T-helper 1 cell treated with Interleukin-12 subunit alpha and Interleukin-12 subunit beta and Interleukin-4 antibody, amounts not matched to agents 30 μg/mL and 1 μg/mL, for 36 hours (primary cell): ENCODE results near the gene DEGS2.
A peak's percentile ranks its signal among the peaks of the same experiment; 100 is the strongest.
"Not testable (repeated sequence)": the region's sequence is repeated elsewhere in the genome, so short reads cannot be mapped to it uniquely, and the experiment has no call there.

ENCODE experiments used
- H3K27ac Mint-ChIP-seq: one replicate; pipeline ENCODE4 v1.8.0; 2021; ENCODE audit warnings: mild to moderate bottlenecking, mixed read lengths
- H3K27me3 Mint-ChIP-seq: one replicate; pipeline ENCODE4 v1.8.0; 2021; ENCODE audit warnings: low read depth, mixed read lengths
- H3K36me3 Mint-ChIP-seq: one replicate; pipeline ENCODE4 v1.8.0; 2021; ENCODE audit warnings: low read depth, mixed read lengths
- H3K4me1 Mint-ChIP-seq: one replicate; pipeline ENCODE4 v1.8.0; 2021; ENCODE audit warnings: low read depth, mixed read lengths
- H3K4me3 Mint-ChIP-seq: one replicate; pipeline ENCODE4 v1.8.0; 2021; ENCODE audit warnings: mild to moderate bottlenecking, moderate library complexity, mixed read lengths
- H3K9me3 Mint-ChIP-seq: one replicate; pipeline ENCODE4 v1.8.0; 2021; ENCODE audit warnings: mixed read lengths

DEGS2 gene

DNA sequence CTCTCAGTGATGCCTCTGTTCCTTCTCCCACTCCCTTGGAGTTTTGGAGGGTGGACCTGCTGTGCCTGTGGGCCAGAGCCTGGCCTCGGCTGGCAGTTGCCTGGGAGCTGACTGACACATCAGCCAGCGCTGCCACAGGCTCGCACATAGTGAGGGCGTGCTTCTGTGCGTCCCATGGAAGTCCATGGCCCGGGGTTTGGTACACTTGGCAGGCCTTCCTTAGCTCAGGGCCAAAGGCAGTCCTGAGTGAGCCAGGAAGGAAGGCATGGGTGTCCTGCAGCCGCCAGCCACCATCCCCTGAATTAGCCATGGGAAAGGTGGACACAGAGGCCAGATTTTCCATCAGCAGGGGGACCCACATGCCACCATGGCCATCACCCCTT lies 1.1 kb upstream of the DEGS2 start:
- H3K4me3 Mint-ChIP-seq = no peak overlapping the region
- peaks cover 38% of the 10 kb centered on the region for H3K27me3 Mint-ChIP-seq
- H3K9me3 Mint-ChIP-seq = no peaks in the 10 kb centered on the region
- H3K36me3 Mint-ChIP-seq = no peaks in the 10 kb centered on the region
- no peak overlapping the region for H3K27ac Mint-ChIP-seq
- H3K4me1 Mint-ChIP-seq = no peaks in the 10 kb centered on the region

DNA sequence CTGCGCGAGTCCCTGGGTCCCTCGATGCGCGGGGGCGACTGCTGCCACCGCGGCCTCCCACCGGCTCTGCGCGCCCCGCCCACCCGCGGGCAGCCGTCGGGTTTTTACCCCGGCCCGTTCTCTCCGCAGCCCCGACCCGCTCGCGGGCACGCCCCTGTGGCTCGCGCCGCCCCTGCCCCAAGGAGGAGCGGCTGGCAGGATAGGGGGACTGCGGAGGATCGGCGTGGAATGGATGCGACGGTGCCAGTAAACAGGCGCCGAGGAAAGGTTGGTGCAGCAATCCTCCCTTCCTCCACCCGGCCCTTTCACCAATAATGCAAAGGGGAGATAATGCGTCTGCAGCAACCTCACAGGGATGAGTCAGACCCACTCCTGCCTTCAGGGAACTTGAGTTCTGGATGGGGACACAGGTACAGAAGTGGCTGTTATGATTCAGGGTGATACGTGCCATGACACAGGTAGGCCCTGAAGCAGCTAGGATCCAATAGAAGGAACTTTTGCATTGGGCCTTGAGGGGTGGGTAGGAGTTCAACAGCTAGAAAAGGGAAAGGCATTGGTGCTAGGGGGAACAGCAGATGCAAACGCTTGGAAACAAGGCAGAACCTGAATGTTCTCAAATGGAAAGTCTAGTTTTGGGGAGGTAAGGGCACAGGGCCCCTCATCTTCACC lies 554 bp upstream of the DEGS2 start:
- peaks cover 33% of the 10 kb centered on the region for H3K27me3 Mint-ChIP-seq
- no peaks in the 10 kb centered on the region for H3K36me3 Mint-ChIP-seq
- no peak overlapping the region for H3K27ac Mint-ChIP-seq
- H3K9me3 Mint-ChIP-seq = peaks cover 5% of the 10 kb centered on the region
- H3K4me1 Mint-ChIP-seq = no peaks in the 10 kb centered on the region
- no peak overlapping the region for H3K4me3 Mint-ChIP-seq

DNA sequence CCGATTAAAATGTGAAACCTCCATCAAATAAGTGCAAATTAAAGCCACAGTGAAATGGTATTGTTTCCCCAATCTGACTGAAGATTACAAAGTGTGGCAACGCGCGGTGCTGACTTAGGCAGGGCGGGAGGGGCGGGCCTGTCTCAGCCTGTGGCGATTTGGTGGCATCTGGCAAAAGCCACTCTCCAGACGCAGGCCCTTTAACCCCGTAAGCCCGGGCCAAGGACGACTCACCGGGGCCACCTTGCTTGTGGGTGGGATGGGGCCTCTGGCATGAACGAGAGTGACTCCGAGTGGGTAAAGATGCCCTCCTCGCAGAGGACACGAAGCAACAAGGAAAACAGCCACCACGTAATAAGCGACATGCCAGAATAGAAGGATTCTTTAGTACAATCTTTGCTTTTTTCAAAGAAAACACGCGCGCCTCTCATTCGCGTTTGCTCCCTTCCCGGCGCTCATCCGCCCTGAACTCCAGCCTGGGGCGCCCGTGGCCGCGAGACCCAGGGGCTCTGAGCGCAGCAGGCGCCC lies 815 bp downstream of the DEGS2 start:
- Mint-ChIP-seq H3K4me3 (peak overlapping the region; percentile 21), H3K27ac (no peak overlapping the region), H3K27me3 (peaks cover 30% of the 10 kb centered on the region), H3K4me1 (no peaks in the 10 kb centered on the region), H3K36me3 (no peaks in the 10 kb centered on the region), H3K9me3 (peaks cover 9% of the 10 kb centered on the region)

DNA sequence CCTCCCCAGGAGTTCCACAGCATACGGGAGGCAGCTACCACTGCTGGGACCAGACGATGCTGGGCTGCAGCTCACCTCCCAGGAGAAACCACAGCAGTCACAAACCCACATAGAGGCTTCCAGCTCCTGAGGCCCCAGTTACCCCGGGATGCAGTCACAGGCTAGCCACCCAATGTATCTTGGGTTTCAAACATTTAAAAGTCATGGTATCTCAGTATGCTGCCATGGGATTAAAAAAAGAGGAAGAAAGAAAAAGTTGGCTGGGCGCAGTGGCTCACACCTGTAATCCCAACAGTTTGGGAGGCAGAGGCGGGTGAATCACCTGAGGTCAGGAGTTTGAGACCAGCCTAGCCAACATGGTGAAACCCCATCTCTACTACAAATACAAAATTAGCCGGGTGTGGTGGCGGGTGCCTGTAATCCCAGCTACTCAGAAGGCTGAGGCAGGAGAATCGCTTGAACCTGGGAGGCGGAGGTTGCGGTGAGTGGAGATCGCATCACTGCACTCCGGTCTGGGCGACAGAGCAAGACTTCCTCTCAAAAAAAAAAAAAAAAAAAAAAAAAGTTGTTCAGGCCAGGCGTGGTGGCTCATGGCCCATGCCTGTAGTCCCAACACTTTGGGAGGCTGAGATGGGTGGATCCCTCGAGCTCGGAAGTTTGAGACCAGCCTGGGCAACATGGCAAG lies 1.8 kb downstream of the DEGS2 start:
- H3K36me3 Mint-ChIP-seq, H3K4me1 Mint-ChIP-seq, H3K27ac Mint-ChIP-seq, H3K4me3 Mint-ChIP-seq: not testable (repeated sequence)
- Mint-ChIP-seq H3K27me3 (peaks cover 28% of the 10 kb centered on the region), H3K9me3 (peaks cover 13% of the 10 kb centered on the region)

DNA sequence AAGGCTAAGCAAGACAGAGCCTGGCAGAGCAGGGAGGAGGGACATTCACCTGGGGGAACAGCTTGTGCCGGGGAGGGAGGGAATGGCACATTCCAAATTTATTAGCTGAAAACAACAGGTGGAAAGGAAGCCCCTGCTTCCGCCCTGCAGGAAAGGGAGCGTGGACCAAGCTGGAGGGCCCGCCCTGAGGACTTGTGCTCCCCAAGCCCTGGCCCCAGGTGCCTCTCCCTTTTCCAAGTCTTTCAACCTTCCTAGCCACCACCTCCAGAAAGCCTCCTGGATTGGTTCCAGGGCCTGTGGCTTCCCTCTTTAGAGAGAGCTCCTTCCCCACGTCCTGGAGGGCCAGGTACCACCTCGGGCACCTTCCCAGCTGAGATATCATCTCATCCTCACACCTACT lies 2.7 kb downstream of the DEGS2 start:
- Mint-ChIP-seq H3K9me3 (peaks cover 13% of the 10 kb centered on the region), H3K36me3 (no peaks in the 10 kb centered on the region), H3K27ac (no peak overlapping the region), H3K27me3 (peaks cover 27% of the 10 kb centered on the region), H3K4me1 (no peaks in the 10 kb centered on the region), H3K4me3 (no peak overlapping the region)

DNA sequence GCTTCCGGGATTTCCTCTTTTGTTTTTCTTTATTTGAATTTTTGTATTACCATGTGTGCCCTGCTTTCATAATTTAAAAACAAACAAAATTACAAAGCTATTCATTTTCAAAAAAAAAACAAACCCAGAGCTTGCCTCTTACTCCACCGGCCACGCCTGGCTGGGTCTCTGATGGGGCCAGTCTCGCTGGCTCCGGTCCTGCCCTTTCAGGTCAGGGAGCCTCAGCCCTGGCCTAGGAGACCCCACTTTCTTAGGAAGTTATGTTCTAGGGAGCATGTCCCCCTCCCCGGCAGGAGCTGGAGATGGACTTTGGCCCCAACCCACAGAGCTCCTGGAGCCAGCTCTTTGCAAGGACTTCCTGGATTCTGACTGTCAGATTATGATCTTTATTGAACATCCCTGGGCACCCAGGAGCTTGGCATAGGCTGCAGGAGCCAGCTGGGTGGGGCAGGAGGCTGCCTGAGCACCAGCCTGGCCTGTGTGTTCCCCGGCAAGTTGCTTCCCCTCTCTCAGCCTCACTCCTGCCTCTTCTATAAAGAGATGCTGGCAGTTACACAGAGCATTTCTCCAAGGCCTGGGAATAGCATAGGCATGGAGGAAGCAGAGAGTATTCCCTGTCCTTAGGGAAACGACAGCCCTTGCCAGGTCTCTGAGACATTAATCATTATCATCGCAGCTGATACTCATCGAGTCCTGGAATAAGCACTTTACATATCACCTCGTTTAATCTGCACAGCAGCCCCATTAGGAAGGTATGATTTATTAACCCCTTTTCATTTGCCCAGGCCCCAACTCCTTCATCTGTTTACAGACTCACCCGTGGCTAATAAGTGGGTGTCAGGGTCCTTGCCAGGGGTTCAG lies 3.5 kb downstream of the DEGS2 start:
- H3K4me1 Mint-ChIP-seq = no peaks in the 10 kb centered on the region
- peaks cover 27% of the 10 kb centered on the region for H3K27me3 Mint-ChIP-seq
- no peak overlapping the region for H3K4me3 Mint-ChIP-seq
- no peaks in the 10 kb centered on the region for H3K36me3 Mint-ChIP-seq
- H3K9me3 Mint-ChIP-seq = peaks cover 13% of the 10 kb centered on the region
- H3K27ac Mint-ChIP-seq = no peak overlapping the region

DNA sequence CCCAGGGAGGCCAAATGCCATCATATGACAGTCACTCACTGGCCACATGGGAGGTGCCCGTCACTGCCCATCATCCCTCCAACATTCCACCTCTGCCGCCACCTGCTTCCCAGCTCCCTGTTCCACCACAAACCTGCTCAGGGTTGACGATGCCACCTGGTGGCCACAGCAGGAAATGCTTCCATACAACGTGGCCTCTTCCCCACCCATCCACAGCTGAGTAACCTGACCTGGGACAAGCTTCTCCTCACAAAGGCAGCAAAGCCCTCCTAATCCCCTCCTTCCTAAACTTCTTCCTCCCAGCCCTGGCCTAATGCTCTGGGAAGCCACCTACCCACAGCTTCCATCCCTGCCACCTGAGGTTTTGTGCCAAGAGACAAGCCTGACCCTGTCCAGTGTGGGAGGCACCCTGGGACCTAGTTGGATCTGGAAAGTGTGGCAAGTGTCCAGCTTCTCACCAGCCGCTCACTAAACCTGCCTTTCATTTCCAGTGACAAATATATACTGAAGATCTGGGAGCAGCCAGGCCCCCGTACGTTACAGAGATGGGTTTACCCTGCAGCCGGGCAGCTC lies 4.3 kb downstream of the DEGS2 start:
- Mint-ChIP-seq H3K9me3 (peaks cover 13% of the 10 kb centered on the region), H3K27ac (no peak overlapping the region), H3K4me1 (no peaks in the 10 kb centered on the region), H3K27me3 (peaks cover 24% of the 10 kb centered on the region), H3K36me3 (no peaks in the 10 kb centered on the region), H3K4me3 (no peak overlapping the region)

DNA sequence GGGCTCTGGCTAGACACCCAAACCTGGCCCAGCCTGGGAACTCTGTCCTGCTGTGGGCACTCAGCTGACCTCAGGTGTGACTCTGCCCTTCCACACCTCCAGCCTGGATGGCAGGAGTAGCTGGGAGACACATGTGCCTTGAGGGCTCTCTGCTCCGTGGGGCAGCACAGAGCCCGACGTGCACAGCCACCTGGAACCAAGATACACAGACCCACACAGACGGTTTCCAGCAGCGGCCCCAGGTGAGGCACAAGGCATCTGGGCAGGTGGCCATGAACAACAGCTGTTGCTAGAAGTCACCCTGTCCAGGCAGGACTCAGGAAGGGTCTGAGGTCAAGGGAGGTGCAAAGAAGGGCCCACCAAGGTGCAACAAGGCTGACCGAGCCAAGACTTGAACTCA lies 5.9 kb downstream of the DEGS2 start:
- Mint-ChIP-seq H3K36me3 (no peaks in the 10 kb centered on the region), H3K4me1 (no peaks in the 10 kb centered on the region), H3K9me3 (peaks cover 13% of the 10 kb centered on the region), H3K27ac (no peak overlapping the region), H3K4me3 (no peak overlapping the region), H3K27me3 (peaks cover 20% of the 10 kb centered on the region)

DNA sequence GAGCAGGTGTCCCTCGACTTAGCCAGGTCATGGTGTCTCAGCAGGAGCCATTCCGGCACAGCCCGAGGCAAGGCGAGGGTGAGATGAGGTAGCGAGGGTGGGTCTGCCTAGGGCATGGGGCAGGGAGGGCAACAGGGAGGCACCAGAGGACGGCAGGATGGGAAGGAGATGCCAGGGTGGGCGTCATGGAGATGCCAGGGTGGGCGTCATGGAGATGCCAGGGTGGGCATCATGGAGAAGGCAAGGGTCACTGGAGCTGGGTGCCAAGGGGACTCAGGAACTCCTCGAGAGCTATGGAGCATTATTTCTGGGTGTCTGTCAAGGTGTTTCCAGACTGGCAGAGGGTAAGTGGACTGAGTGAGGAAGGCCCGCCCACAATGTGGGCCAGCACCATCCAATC lies 7.4 kb downstream of the DEGS2 start:
- no peak overlapping the region for H3K4me3 Mint-ChIP-seq
- H3K27me3 Mint-ChIP-seq = peaks cover 7% of the 10 kb centered on the region
- H3K9me3 Mint-ChIP-seq = peaks cover 13% of the 10 kb centered on the region
- H3K4me1 Mint-ChIP-seq = peaks cover 3% of the 10 kb centered on the region
- H3K36me3 Mint-ChIP-seq = no peaks in the 10 kb centered on the region
- H3K27ac Mint-ChIP-seq = no peak overlapping the region

DNA sequence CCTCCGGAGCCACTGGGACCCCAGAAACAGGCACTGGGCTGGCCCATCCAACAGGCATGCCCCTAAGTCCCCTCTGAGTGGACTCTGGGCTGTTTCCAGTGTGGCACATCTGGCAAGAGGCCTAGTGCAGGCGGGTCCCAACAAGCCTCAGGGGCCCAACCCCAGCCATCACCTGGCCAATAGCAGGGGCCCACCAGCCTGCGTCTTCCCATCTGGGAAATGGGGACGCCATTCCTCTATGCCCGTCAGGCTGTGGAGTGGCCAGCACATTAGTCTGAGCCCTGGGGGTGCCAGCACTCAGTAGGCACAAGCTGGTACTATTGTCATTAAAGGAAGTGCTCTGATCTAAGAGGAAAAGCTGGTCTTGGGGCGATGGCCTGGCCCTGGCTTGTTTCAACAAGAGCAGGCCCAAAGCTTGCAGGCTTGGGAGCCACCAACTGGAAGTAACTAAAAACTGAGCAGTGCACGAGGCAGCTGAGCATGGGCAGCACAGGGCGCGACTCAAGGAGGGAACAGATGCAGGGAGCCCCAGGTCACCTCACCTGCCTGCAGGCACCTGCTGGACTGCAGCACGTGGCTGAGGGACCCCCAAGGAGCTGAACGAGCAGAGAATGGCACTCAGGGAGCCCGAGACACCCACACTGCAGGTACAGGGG lies 8.4 kb downstream of the DEGS2 start:
- Mint-ChIP-seq H3K27me3 (peaks cover under 1% of the 10 kb centered on the region), H3K9me3 (peaks cover 13% of the 10 kb centered on the region), H3K36me3 (no peaks in the 10 kb centered on the region), H3K27ac (no peak overlapping the region), H3K4me1 (peaks cover 7% of the 10 kb centered on the region), H3K4me3 (no peak overlapping the region)

DNA sequence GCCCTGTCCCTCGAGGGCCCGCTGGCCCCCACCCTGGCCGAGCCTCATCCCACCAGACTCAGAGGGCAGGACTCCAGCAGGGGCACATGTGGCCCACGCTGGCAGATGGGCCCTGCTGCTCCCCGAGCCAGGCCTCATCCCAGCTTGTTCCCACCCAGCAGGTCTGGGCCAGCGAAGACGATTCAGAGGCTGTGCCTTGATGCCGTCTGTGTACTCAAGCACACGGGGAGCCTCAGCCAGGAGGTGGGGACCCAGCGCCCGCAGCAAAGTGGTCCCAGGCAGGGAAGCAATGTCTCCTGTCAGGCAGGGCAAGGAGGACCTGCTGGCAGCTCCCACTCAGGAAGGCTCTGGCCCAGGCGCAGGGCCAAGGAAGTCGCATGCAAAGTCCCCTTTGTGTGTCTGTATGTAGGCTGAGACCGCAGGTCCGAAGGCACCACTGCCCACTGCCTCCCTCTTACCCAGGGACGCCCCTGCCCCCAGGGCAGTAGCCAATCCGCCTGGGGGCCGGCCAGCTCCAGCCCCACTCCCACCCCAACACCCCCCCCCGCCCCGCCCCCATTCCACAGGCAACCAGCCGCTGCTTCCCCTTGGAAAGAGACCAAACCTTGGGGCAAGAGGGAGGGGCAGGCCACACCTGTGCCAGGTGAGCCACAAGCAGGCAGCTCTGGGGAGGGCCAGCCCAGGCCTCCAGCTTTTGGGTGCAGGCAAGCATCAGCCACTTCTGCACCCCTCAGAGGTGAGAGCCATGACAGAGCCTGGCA lies 9.4 kb downstream of the DEGS2 start:
- Mint-ChIP-seq H3K27ac (no peak overlapping the region), H3K4me3 (no peak overlapping the region), H3K9me3 (peaks cover 8% of the 10 kb centered on the region), H3K4me1 (peaks cover 9% of the 10 kb centered on the region), H3K27me3 (no peaks in the 10 kb centered on the region), H3K36me3 (no peaks in the 10 kb centered on the region)

DNA sequence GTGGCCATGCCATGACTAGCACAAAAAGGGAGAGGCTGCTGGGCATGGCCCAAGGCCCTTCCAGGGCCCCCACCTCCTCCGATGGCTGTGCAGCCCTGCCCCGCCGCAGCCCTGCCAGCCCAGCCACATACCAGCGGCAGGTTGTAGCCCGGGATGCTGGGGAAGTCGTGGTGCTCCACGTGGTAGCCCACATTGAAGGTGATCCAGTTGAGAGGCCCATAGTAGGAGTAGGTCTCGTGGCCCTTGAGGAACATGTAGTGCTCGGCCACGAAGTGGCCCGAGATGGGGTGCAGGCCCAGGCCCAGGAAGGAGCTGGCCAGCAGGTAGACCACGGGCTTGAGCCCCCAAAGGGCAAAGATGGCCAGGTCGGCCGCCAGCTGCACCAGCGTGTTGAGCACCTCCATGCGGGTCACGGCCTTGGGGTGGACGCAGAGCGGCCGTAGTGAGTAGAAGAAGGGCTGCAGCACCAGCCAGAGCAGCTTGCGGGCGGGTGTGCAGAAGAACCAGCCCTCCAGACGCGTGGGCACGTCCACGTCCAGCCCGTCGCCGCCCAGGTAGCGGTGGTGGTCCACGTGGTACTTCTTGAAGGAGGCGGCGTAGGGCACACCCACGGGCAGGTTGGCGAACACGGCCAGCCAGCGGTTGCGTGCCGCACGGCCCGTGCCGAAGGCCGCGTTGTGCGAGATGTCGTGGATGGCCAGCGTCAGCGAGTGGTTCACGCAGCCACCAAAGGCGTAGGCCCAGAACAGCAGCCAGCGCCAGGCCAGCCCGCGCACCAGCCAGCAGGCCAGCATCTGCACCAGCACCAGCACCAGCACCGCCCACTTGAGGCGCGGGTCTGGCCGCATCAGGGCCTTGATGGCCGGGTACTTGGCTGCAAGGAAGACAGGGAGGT lies 10.4 kb downstream of the DEGS2 start:
- Mint-ChIP-seq H3K27ac (peak overlapping the region; percentile 57), H3K4me1 (peaks cover 9% of the 10 kb centered on the region), H3K27me3 (no peaks in the 10 kb centered on the region), H3K4me3 (no peak overlapping the region), H3K36me3 (peaks cover 1% of the 10 kb centered on the region), H3K9me3 (peaks cover 4% of the 10 kb centered on the region)
